Nephron progenitor cell (in vitro differentiated cells): Measurements from ENCODE around the gene PISD.

Experiments
- DNase-seq: peaks from one replicate; pipeline ENCODE4 v3.0.0; 2021
- H3K27ac Mint-ChIP-seq: 2 replicates; pipeline ENCODE4 v1.8.0; 2021; ENCODE audit warnings: mild to moderate bottlenecking, moderate library complexity, mixed read lengths
- H3K27me3 Mint-ChIP-seq: 2 replicates; pipeline ENCODE4 v1.8.0; 2021; ENCODE audit warnings: mild to moderate bottlenecking, low read depth, mixed read lengths; ENCODE audit not compliant: poor library complexity
- H3K36me3 Mint-ChIP-seq: 2 replicates; pipeline ENCODE4 v1.8.0; 2021; ENCODE audit warnings: low read depth, mixed read lengths
- H3K4me1 Mint-ChIP-seq: 2 replicates; pipeline ENCODE4 v1.8.0; 2021; ENCODE audit warnings: mixed read lengths
- H3K4me3 Mint-ChIP-seq: 2 replicates; pipeline ENCODE4 v1.8.0; 2021; ENCODE audit warnings: mild to moderate bottlenecking, moderate library complexity, mixed read lengths
- H3K9me3 Mint-ChIP-seq: 2 replicates; pipeline ENCODE4 v1.8.0; 2021; ENCODE audit warnings: mild to moderate bottlenecking, moderate library complexity, mixed read lengths
- CTCF ChIP-seq: fragments of 200-600 bp; sonication (generic); IDR thresholded peaks from 2 replicates; pipeline ENCODE4 v1.5.0; 2021; ENCODE audit warnings: antibody characterized with exemption

The PISD gene

GRCh38 chr22:31647523-31648320 is 14.3 kb downstream of the PISD start:
- no peaks in the 10 kb centered on the region for H3K27me3 Mint-ChIP-seq
- no peaks in the 10 kb centered on the region for H3K4me1 Mint-ChIP-seq
- no peak for DNase-seq
- H3K36me3 Mint-ChIP-seq: peaks cover 40% of the 10 kb centered on the region
- H3K9me3 Mint-ChIP-seq: no peaks in the 10 kb centered on the region
- no peak overlapping the region for H3K4me3 Mint-ChIP-seq
- no peak for TF ChIP-seq CTCF
- no peak overlapping the region for H3K27ac Mint-ChIP-seq

GRCh38 chr22:31647066-31647465 is 14.9 kb downstream of the PISD start:
- Mint-ChIP-seq H3K4me3 (no peak overlapping the region), H3K27ac (no peak overlapping the region), H3K9me3 (no peaks in the 10 kb centered on the region), H3K4me1 (no peaks in the 10 kb centered on the region), H3K36me3 (peaks cover 40% of the 10 kb centered on the region), H3K27me3 (no peaks in the 10 kb centered on the region)
- TF ChIP-seq CTCF: no peak
- DNase-seq: no peak

GRCh38 chr22:31646186-31647019 is 15.6 kb downstream of the PISD start:
- Mint-ChIP-seq H3K27me3 (no peaks in the 10 kb centered on the region), H3K27ac (no peak overlapping the region), H3K4me3 (no peak overlapping the region), H3K9me3 (no peaks in the 10 kb centered on the region), H3K36me3 (peaks cover 41% of the 10 kb centered on the region), H3K4me1 (peaks cover under 1% of the 10 kb centered on the region)
- no peak for DNase-seq
- no peak for TF ChIP-seq CTCF

- no peaks in the 10 kb centered on the region for H3K9me3 Mint-ChIP-seq
- H3K27ac Mint-ChIP-seq: peak overlapping the region; percentile 98
These were observed 22.5 kb downstream of the PISD start for GRCh38 chr22:31639436-31640039.

More at GRCh38 chr22:31639436-31640039, 22.5 kb downstream of the PISD start:
- no peak for TF ChIP-seq CTCF
- DNase-seq: no peak
- Mint-ChIP-seq H3K4me3 (no peak overlapping the region), H3K36me3 (peaks cover 21% of the 10 kb centered on the region), H3K4me1 (peaks cover 41% of the 10 kb centered on the region), H3K27me3 (peaks cover 3% of the 10 kb centered on the region)
